Stimulated activated CD8-positive, alpha-beta memory T cell treated with anti-CD3 and anti-CD28 coated beads, Interleukin-12 subunit alpha, Interleukin-12 subunit beta, amount 100 ng/mL, for 24 hours (primary cell): ENCODE measurements around the gene SH2D6.

Experiments used
- DNase-seq: peaks from one replicate; pipeline ENCODE4 v3.0.0-alpha.2; 2020; ENCODE audit errors: extremely low read depth

SH2D6 gene

GRCh38 chr2:85439986-85440385, 21.5 kb downstream of the SH2D6 start:
- DNase-seq = no peak

GRCh38 chr2:85440729-85441128, 22.2 kb downstream of the SH2D6 start:
- no peak for DNase-seq

- no peak for DNase-seq
These were observed 23.4 kb downstream of the SH2D6 start for GRCh38 chr2:85441864-85442263.

GRCh38 chr2:85444629-85445172, 26.2 kb downstream of the SH2D6 start:
- no peak for DNase-seq

- DNase-seq = no peak
These were observed 27.1 kb downstream of the SH2D6 start for GRCh38 chr2:85445316-85446295.

- no peak for DNase-seq
These were observed 28.0 kb downstream of the SH2D6 start for GRCh38 chr2:85446296-85447221.

- no peak for DNase-seq
These were observed 28.7 kb downstream of the SH2D6 start for GRCh38 chr2:85447222-85447585.

GRCh38 chr2:85448461-85449213, 30.1 kb downstream of the SH2D6 start:
- DNase-seq = no peak

GRCh38 chr2:85449214-85449588, 30.7 kb downstream of the SH2D6 start:
- DNase-seq = no peak

- DNase-seq = no peak
These were observed 33.7 kb downstream of the SH2D6 start for GRCh38 chr2:85452237-85452636.

GRCh38 chr2:85453571-85453970, 35.1 kb downstream of the SH2D6 start:
- no peak for DNase-seq

GRCh38 chr2:85455552-85456090, 37.1 kb downstream of the SH2D6 start:
- DNase-seq = no peak

- DNase-seq = no peak
These were observed 38.5 kb downstream of the SH2D6 start for GRCh38 chr2:85457043-85457442.

- no peak for DNase-seq
These were observed 39.4 kb downstream of the SH2D6 start for GRCh38 chr2:85457877-85458316.

- no peak for DNase-seq
These were observed 40.4 kb downstream of the SH2D6 start for GRCh38 chr2:85458601-85459563.

GRCh38 chr2:85459771-85460170, 41.3 kb downstream of the SH2D6 start:
- DNase-seq = no peak

GRCh38 chr2:85462322-85462721, 43.8 kb downstream of the SH2D6 start:
- DNase-seq = no peak

- DNase-seq = no peak
These were observed 49.7 kb downstream of the SH2D6 start for GRCh38 chr2:85468096-85468703.

- DNase-seq = no peak
These were observed 50.3 kb downstream of the SH2D6 start for GRCh38 chr2:85468704-85469349.
